Naive thymus-derived CD4-positive, alpha-beta T cell (primary cell): Measurements from ENCODE around the gene CBL. TPM values are rescaled to one million over a fixed set of nuclear protein-coding genes. Genes with fewer than 3 reads are reported as not detected.
"Not testable (repeated sequence)": the region's sequence is repeated elsewhere in the genome, so short reads cannot be mapped to it uniquely, and the experiment has no call there.

Source experiments
- ATAC-seq: fragments of 150-1000 bp; cut with Tn5 transposase; 2 replicates; pipeline ENCODE4 v1.10.0; 2021; ENCODE audit warnings: mild to moderate bottlenecking, moderate library complexity
- CTCF ChIA-PET: fragments of 350-600 bp; sonication (Branson Sonifier 250); formaldehyde crosslinking; loops from one replicate; lab custom pipeline; 2021; ENCODE audit warnings: antibody characterized with exemption; lab: Charles Lee
- POLR2A ChIA-PET: fragments of 350-600 bp; sonication (Branson Sonifier 250); formaldehyde crosslinking; loops from one replicate; lab custom pipeline; 2021; ENCODE audit warnings: antibody characterized with exemption, inconsistent platforms; lab: Charles Lee
- DNase-seq, 9 donors: peaks; one replicate each; pipeline versions ENCODE4 v3.0.0 to v3.0.0-alpha.2; 2020 to 2022; ENCODE audit warnings: mixed read lengths in 1 of 9
- H3K27ac ChIP-seq: one replicate; pipeline ENCODE4 v1.7.0; 2013; ENCODE audit warnings: mild to moderate bottlenecking, low read depth, low read length, moderate library complexity
- H3K27me3 ChIP-seq, 2 donors: one replicate each; pipeline ENCODE4 v1.7.0; 2013; ENCODE audit warnings: low read length in 2 of 2, mild to moderate bottlenecking in 2 of 2, moderate library complexity in 2 of 2; ENCODE audit not compliant: control insufficient read depth in 2 of 2, insufficient read depth in 2 of 2
- H3K36me3 ChIP-seq, 3 experiments: 1 replicate in 2 of 3; 2 replicates in 1 of 3; pipeline ENCODE4 v1.7.0; 2013; ENCODE audit warnings: low read length in 3 of 3, mild to moderate bottlenecking in 3 of 3, moderate library complexity in 1 of 3; ENCODE audit not compliant: insufficient read depth in 3 of 3, control insufficient read depth in 2 of 3
- H3K4me1 ChIP-seq, 2 donors: one replicate each; pipeline ENCODE4 v1.7.0; 2013; ENCODE audit warnings: low read length in 2 of 2, mild to moderate bottlenecking in 2 of 2, moderate library complexity in 1 of 2; ENCODE audit not compliant: control insufficient read depth in 2 of 2, insufficient read depth in 2 of 2
- H3K4me3 ChIP-seq: 2 replicates; pipeline ENCODE4 v1.7.0; 2013; ENCODE audit warnings: mild to moderate bottlenecking, low read length
- H3K9me3 ChIP-seq, 3 experiments: 1 replicate in 2 of 3; 2 replicates in 1 of 3; pipeline ENCODE4 v1.7.0; 2013; ENCODE audit warnings: low read length in 3 of 3; ENCODE audit not compliant: control insufficient read depth in 2 of 3
- H3K27ac Mint-ChIP-seq, 9 donors: one replicate each; pipeline ENCODE4 v1.8.0; 2020 to 2022; ENCODE audit warnings: mixed read lengths in 9 of 9, mild to moderate bottlenecking in 8 of 9, moderate library complexity in 5 of 9, inconsistent platforms in 2 of 9
- H3K27me3 Mint-ChIP-seq, 5 donors: one replicate each; pipeline ENCODE4 v1.8.0; 2021 to 2022; ENCODE audit warnings: mixed read lengths in 5 of 5, mild to moderate bottlenecking in 1 of 5
- H3K36me3 Mint-ChIP-seq, 5 donors: one replicate each; pipeline ENCODE4 v1.8.0; 2020 to 2022; ENCODE audit warnings: mixed read lengths in 5 of 5, mild to moderate bottlenecking in 3 of 5, inconsistent platforms in 1 of 5
- H3K4me1 Mint-ChIP-seq, 7 donors: one replicate each; pipeline ENCODE4 v1.8.0; 2020 to 2022; ENCODE audit warnings: mixed read lengths in 7 of 7, mild to moderate bottlenecking in 3 of 7, inconsistent platforms in 1 of 7
- H3K4me3 Mint-ChIP-seq, 10 donors: one replicate each; pipeline ENCODE4 v1.8.0; 2020 to 2022; ENCODE audit warnings: mild to moderate bottlenecking in 10 of 10, mixed read lengths in 10 of 10, moderate library complexity in 6 of 10, inconsistent platforms in 2 of 10
- H3K9me3 Mint-ChIP-seq, 11 donors: one replicate each; pipeline ENCODE4 v1.8.0; 2020 to 2022; ENCODE audit warnings: mixed read lengths in 11 of 11, mild to moderate bottlenecking in 4 of 11, inconsistent platforms in 1 of 11, moderate library complexity in 1 of 11
- intact Hi-C, 2 donors: fragments of 100-400 bp; cut with micrococcal nuclease; formaldehyde crosslinking; loops; one replicate each; pipeline ENCODE4 v1.15.1; 2023
- polyA plus RNA-seq, 2 donors: library from polyadenylated mRNA; unstranded; fragments of 300-500 nt; fragmentation: Illumina TruSeq; gene quantifications; one replicate each; pipeline ENCODE4 v1.2.3, GENCODE V29; 2021
- total RNA-seq, 6 experiments: library from RNA in 5 of 6; stranded (reverse) in 5 of 6; gene quantifications; 1 replicate in 5 of 6; 2 replicates in 1 of 6; pipeline ENCODE4 v1.2.3 and lab custom pipeline; 2021 to 2026

CBL gene
- total and polyA plus RNA-seq, 7 experiments from 2014 or later: 17.5 to 51.8 (median 39.8) TPM

DNA sequence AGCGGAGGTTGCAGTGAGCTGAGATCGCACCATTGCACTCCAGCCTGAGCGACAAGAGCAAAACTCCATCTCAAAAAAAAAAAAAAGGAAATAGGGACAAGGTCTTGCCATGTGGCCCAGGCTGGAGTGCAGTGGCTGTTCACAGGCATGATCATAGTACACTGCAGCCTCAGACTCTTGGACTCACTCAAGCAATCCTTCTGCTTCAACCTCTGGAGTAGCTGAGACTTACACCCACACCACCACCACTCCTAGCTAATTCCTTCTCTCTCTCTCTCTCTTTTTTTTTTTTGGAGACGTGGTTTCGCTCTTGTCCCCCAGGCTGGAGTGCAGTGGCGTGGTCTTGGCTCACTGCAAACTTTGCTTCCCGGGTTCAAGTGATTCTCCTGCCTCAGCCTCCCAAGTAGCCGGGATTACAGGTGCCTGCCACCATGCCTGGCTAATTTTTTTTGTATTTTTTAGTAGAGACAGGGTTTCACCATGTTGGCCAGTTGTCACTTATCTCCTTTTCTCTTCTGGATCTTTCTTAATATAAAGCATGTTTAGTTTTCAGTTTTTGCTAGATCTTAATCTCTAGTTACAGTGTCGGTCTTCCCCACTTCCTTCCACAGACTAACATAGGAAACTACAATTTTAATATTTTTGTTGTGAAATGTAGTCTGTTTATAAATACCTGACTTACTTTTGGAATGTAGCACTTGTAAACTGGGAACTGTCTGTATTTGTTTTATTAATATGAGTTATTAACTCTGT lies 22.6 kb downstream of the CBL start:
- peaks cover 41 to 86% (median 67%) of the 10 kb centered on the region in 7 donors for H3K4me1 Mint-ChIP-seq
- not testable (repeated sequence) for H3K36me3 ChIP-seq, H3K27ac ChIP-seq, H3K27me3 Mint-ChIP-seq, H3K4me3 ChIP-seq, H3K27me3 ChIP-seq, H3K9me3 ChIP-seq, H3K9me3 Mint-ChIP-seq
- ChIA-PET CTCF (interaction anchor here (0.5 to 1.3 kb wide), 2 partner anchors 14 to 40 kb away, joined by 5 to 6 read pairs; no protein-coding TSS in a partner anchor), POLR2A (interaction anchor here (0.7 to 1.7 kb wide), 4 partner anchors 11 to 23 kb away, joined by 3 to 8 read pairs (median 4); partner anchors contain the start of gene CBL)
- ATAC-seq: peak; percentile 24
- H3K4me1 ChIP-seq: peaks cover 14 to 16% of the 10 kb centered on the region in 2 donors
- H3K36me3 Mint-ChIP-seq: peaks cover 6 to 39% (median 15%) of the 10 kb centered on the region in 5 donors
- peak in 2 of 9 donors; percentile 15 to 24 for DNase-seq
- intact Hi-C loops: loop anchor here in 1 of 2 donors (1.0 to 5.0 kb wide), 2 partner anchors 13 to 34 kb away; no protein-coding TSS in a partner anchor
- peak overlapping the region; percentile 47 to 89 (median 84) for H3K27ac Mint-ChIP-seq
- peak overlapping the region; percentile 56 to 89 (median 70) for H3K4me3 Mint-ChIP-seq

GRCh38 chr11:119229288-119229672 lies 23.1 kb downstream of the CBL start:
- Mint-ChIP-seq H3K9me3 (no peaks in the 10 kb centered on the region), H3K27ac (peak overlapping the region; percentile 35 to 89 (median 74)), H3K36me3 (peaks cover 6 to 40% (median 15%) of the 10 kb centered on the region in 5 donors), H3K4me3 (peak overlapping the region; percentile 56 to 89 (median 70)), H3K4me1 (peaks cover 36 to 81% (median 61%) of the 10 kb centered on the region in 7 donors), H3K27me3 (no peaks in the 10 kb centered on the region)
- Histone ChIP-seq H3K4me3 (no peak overlapping the region), H3K9me3 (no peaks in the 10 kb centered on the region), H3K27ac (no peak overlapping the region), H3K4me1 (peaks cover 14 to 16% of the 10 kb centered on the region in 2 donors), H3K36me3 (peaks cover 0 to 10% (median 0%) of the 10 kb centered on the region in 3 experiments), H3K27me3 (no peaks in the 10 kb centered on the region)
- no peak for DNase-seq
- ChIA-PET POLR2A (interaction anchor here (0.8 to 1.7 kb wide), 3 partner anchors 10 to 23 kb away, joined by 3 to 8 read pairs (median 5); partner anchors contain the start of gene CBL), CTCF (interaction anchor here (1.2 to 1.3 kb wide), 2 partner anchors 34 to 39 kb away, joined by 3 to 6 read pairs; no protein-coding TSS in a partner anchor)
- intact Hi-C loops: loop anchor here in 1 of 2 donors (1.0 to 5.0 kb wide), 2 partner anchors 12 to 33 kb away; no protein-coding TSS in a partner anchor
- no peak for ATAC-seq

- Histone ChIP-seq H3K9me3 (no peaks in the 10 kb centered on the region), H3K36me3 (peaks cover 0 to 14% (median 0%) of the 10 kb centered on the region in 3 experiments), H3K4me1 (peaks cover 14 to 16% of the 10 kb centered on the region in 2 donors), H3K27me3 (no peaks in the 10 kb centered on the region), H3K27ac (no peak overlapping the region), H3K4me3 (no peak overlapping the region)
- intact Hi-C loops: loop anchor here in 1 of 2 donors (1.0 to 5.0 kb wide), 2 partner anchors 12 to 33 kb away; no protein-coding TSS in a partner anchor
- DNase-seq (no peak), ATAC-seq (no peak)
- no peaks in the 10 kb centered on the region for H3K9me3 Mint-ChIP-seq
- peaks cover 33 to 81% (median 60%) of the 10 kb centered on the region in 7 donors for H3K4me1 Mint-ChIP-seq
- POLR2A ChIA-PET: interaction anchor here (0.8 to 1.7 kb wide), 3 partner anchors 10 to 24 kb away, joined by 3 to 8 read pairs (median 5); partner anchors contain the start of gene CBL
- H3K36me3 Mint-ChIP-seq: peaks cover 9 to 40% (median 19%) of the 10 kb centered on the region in 5 donors
- H3K4me3 Mint-ChIP-seq: peak overlapping the region in 2 of 10 donors; percentile 10 to 82
- no peaks in the 10 kb centered on the region for H3K27me3 Mint-ChIP-seq
- CTCF ChIA-PET: interaction anchor here (1.2 kb wide), 1 partner anchor 33 kb away, joined by 3 read pairs; no protein-coding TSS in a partner anchor
- peak overlapping the region in 5 of 9 donors; percentile 35 to 89 (median 84) for H3K27ac Mint-ChIP-seq
Measured at GRCh38 chr11:119229741-119230140, 23.6 kb downstream of the CBL start.

- CTCF ChIA-PET: interaction anchor here (0.7 to 1.0 kb wide), 3 partner anchors 10 to 545 kb away, joined by 3 read pairs; no protein-coding TSS in a partner anchor
Measured at GRCh38 chr11:119236490-119236889, 30.4 kb downstream of the CBL start.

GRCh38 chr11:119236891-119237290 lies 30.8 kb downstream of the CBL start:
- peaks cover 0 to 4% (median 0%) of the 10 kb centered on the region in 11 donors for H3K9me3 Mint-ChIP-seq
- H3K4me1 Mint-ChIP-seq: peaks cover 33 to 78% (median 64%) of the 10 kb centered on the region in 7 donors
- ATAC-seq (no peak), DNase-seq (no peak)
- no peak overlapping the region for H3K27ac ChIP-seq
- no peak overlapping the region for H3K4me3 ChIP-seq
- H3K36me3 ChIP-seq: peaks cover 0 to 18% (median 0%) of the 10 kb centered on the region in 3 experiments
- peaks cover 19 to 61% (median 42%) of the 10 kb centered on the region in 5 donors for H3K36me3 Mint-ChIP-seq
- CTCF ChIA-PET: interaction anchor here (0.7 to 1.0 kb wide), 3 partner anchors 10 to 546 kb away, joined by 3 read pairs; no protein-coding TSS in a partner anchor
- H3K27me3 ChIP-seq: no peaks in the 10 kb centered on the region
- intact Hi-C loops: no loop called here
- H3K27me3 Mint-ChIP-seq: no peaks in the 10 kb centered on the region
- no peaks in the 10 kb centered on the region for H3K9me3 ChIP-seq
- H3K4me1 ChIP-seq: peaks cover 4 to 28% of the 10 kb centered on the region in 2 donors
- POLR2A ChIA-PET: interaction anchor here (1.3 kb wide), 1 partner anchor 27 kb away, joined by 5 read pairs; no protein-coding TSS in a partner anchor
- peak overlapping the region in 5 of 9 donors; percentile 24 to 41 (median 33) for H3K27ac Mint-ChIP-seq
- no peak overlapping the region for H3K4me3 Mint-ChIP-seq

More at GRCh38 chr11:119236490-119236889, 30.4 kb downstream of the CBL start:
- Histone ChIP-seq H3K4me3 (no peak overlapping the region), H3K9me3 (no peaks in the 10 kb centered on the region), H3K36me3 (peaks cover 0 to 18% (median 0%) of the 10 kb centered on the region in 3 experiments), H3K4me1 (peaks cover 4 to 24% of the 10 kb centered on the region in 2 donors), H3K27ac (no peak overlapping the region), H3K27me3 (no peaks in the 10 kb centered on the region)
- intact Hi-C loops: no loop called here
- no peak overlapping the region for H3K4me3 Mint-ChIP-seq
- no peaks in the 10 kb centered on the region for H3K27me3 Mint-ChIP-seq
- ATAC-seq (no peak), DNase-seq (no peak)
- H3K27ac Mint-ChIP-seq: peak overlapping the region in 5 of 9 donors; percentile 15 to 70 (median 26)
- H3K4me1 Mint-ChIP-seq: peaks cover 29 to 74% (median 60%) of the 10 kb centered on the region in 7 donors
- POLR2A ChIA-PET: interaction anchor here (1.3 kb wide), 1 partner anchor 27 kb away, joined by 5 read pairs; no protein-coding TSS in a partner anchor
- H3K9me3 Mint-ChIP-seq: peaks cover 0 to under 1% (median 0%) of the 10 kb centered on the region in 11 donors
- peaks cover 15 to 58% (median 38%) of the 10 kb centered on the region in 5 donors for H3K36me3 Mint-ChIP-seq

- H3K27ac Mint-ChIP-seq: peak overlapping the region in 4 of 9 donors; percentile 28 to 49 (median 38)
- H3K36me3 Mint-ChIP-seq: peaks cover 18 to 59% (median 43%) of the 10 kb centered on the region in 5 donors
- ATAC-seq: no peak
- Histone ChIP-seq H3K4me3 (no peak overlapping the region), H3K27ac (no peak overlapping the region), H3K27me3 (no peaks in the 10 kb centered on the region), H3K36me3 (peaks cover 0 to 18% (median 0%) of the 10 kb centered on the region in 3 experiments), H3K4me1 (peaks cover 4 to 31% of the 10 kb centered on the region in 2 donors), H3K9me3 (no peaks in the 10 kb centered on the region)
- no peaks in the 10 kb centered on the region for H3K27me3 Mint-ChIP-seq
- ChIA-PET CTCF (interaction anchor here (0.6 to 1.0 kb wide), 5 partner anchors 11 to 56 kb away, joined by 3 to 5 read pairs (median 3); no protein-coding TSS in a partner anchor), POLR2A (interaction anchor here (0.6 to 1.3 kb wide), 2 partner anchors 26 to 55 kb away, joined by 3 to 5 read pairs; no protein-coding TSS in a partner anchor)
- intact Hi-C loops: no loop called here
- H3K4me1 Mint-ChIP-seq: peaks cover 35 to 79% (median 64%) of the 10 kb centered on the region in 7 donors
- DNase-seq: no peak
- peaks cover 0 to 5% (median 0%) of the 10 kb centered on the region in 11 donors for H3K9me3 Mint-ChIP-seq
- no peak overlapping the region for H3K4me3 Mint-ChIP-seq
Measured at GRCh38 chr11:119237515-119237914, 31.4 kb downstream of the CBL start.
